Ramos (cell line): Measurements from ENCODE around the gene SUMO1.

Experiments
- in situ Hi-C: fragments of 300-500 bp; cut with MboI; formaldehyde crosslinking; loops from one replicate; pipeline ENCODE4 v1.14.3; 2022; ENCODE audit warnings: low sequenced_read_pairs; ENCODE audit not compliant: unreplicated experiment

The SUMO1 gene

DNA sequence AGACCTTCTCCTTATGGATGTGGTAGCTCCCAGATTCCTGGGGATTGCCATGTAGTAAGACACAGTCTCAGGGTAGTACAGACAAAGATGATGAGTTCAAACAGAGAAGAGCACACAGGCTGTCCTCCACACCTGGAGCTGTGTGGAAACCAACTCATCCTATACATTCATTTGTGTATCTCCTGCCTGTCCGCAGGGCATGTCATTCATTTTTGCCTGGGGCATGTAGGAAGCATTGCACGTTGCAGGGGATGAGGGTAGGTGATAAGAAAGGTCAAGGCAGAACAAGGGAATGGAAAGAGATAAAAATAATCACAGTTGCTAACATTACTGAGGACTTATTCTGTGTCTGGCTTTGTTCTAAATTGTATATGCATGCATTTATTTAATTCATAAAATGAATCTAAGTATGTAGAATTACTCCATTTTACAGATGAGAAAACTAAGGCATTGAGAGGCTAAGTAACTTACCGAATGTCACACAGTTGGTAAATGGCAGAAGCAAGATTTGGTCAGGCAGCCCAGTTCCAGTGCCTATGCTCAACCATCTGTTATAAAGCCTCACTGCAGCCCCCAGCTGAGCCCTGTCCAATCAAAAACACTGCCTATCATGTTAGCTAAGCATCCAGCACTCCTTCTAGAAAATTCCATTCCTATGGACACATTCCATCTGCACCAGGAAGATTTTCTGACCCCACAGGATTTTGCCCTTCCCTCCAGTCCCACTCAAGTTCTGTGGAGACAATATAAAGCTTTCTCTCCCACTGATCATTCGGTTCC is 81.0 kb downstream of the SUMO1 start:
- in situ Hi-C loops, result no loop called here
